ENCODE measurements around the gene PCGF3. TPM values are rescaled to one million over a fixed set of nuclear protein-coding genes. Genes with fewer than 3 reads are reported as not detected.
"Not testable (repeated sequence)": the region's sequence is repeated elsewhere in the genome, so short reads cannot be mapped to it uniquely, and the experiment has no call there.

Gene PCGF3
- total and polyA plus RNA-seq, 9 of the 15 experiments (the other 6 are each of a cell fraction or from before 2014, with no cell fraction given), result 2.6 to 46.1 (median 20.3) TPM

DNA sequence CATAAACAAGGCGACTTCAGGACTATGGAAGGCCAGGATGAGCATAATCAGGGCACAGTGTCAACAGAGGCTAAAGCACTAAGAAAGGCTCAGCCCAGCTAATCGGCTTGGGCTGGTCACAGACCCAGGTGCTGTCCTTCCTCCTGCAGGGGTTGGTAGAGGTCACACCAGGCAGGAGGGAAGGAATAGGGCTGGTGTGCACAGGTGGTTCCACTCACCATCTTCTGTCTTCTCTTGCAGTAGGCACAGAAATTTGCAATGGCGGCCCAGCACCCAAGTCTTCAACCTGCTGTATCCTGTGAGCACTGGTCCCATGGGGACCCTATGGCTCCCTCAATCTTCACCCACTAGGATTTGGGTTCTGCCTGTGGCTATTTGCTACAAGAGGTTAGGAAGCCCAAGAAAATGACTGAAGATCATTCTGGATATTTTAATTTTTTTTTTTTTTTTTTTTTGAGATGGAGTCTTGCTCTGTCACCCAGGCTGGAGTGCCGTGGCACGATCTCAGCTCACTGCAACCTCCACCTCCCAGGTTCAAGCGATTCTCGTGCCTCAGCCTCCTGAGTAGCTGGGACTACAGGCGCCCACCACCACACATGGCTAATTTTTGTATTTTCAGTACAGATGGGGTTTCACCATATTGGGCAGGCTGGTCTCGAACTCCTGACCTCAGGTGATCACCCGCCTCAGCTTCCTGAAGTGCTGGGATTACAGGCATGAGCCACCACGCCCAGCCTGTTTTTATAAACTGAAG is 35.6 kb upstream of the PCGF3 start:
- H3K9me1 ChIP-seq (ENCODE audit: control insufficient read depth, insufficient read depth, low read length); H2AFZ ChIP-seq (ENCODE audit: low read depth, low read length); H3K4me3 ChIP-seq; H3K27ac ChIP-seq (ENCODE audit: extremely low read depth, low read depth, low read length); H3K9me3 ChIP-seq (replicated peaks; ENCODE audit: control insufficient read depth, insufficient read depth, low read depth, low read length); intact Hi-C loops (cut with micrococcal nuclease); H3K4me2 ChIP-seq (ENCODE audit: insufficient read depth, low read length); POLR2A ChIA-PET; ATAC-seq; H4K20me1 ChIP-seq (replicated peaks; ENCODE audit: control insufficient read depth, insufficient read depth, low read length); CTCF ChIA-PET (ENCODE audit: low intra/inter-chr PET ratio); in situ Hi-C loops (cut with MboI); FAIRE-seq; DNase-seq (ENCODE audit: extremely low read depth in 1 of 4, low spot score in 3 of 4); BruUV-seq (replicated peaks); H3K9ac ChIP-seq (ENCODE audit: insufficient read depth in 1 of 2, low read depth in 2 of 2, low read length in 2 of 2): not testable (repeated sequence)
- Histone ChIP-seq H3K4me1 (replicated peaks in 1 of 2; ENCODE audit: control insufficient read depth in 2 of 2, insufficient read depth in 2 of 2, low read length in 2 of 2) (peaks cover 4 to 35% of the 10 kb centered on the region in 2 experiments; a peak in 4 of 5 replicates), H3K27me3 (ENCODE audit: control insufficient read depth in 2 of 2, insufficient read depth in 2 of 2, low read length in 2 of 2) (peaks cover 6 to 17% of the 10 kb centered on the region in 2 experiments; a peak in 3 of 5 replicates), H3K79me2 (ENCODE audit: control insufficient read depth, insufficient read depth, low read length) (peaks cover 18% of the 10 kb centered on the region), H3K36me3 (ENCODE audit: control insufficient read depth, insufficient read depth, low read length) (peaks cover 32% of the 10 kb centered on the region)
- TF ChIP-seq SUPT5H (IDR thresholded peaks at IDR 0.05), result peak; percentile 51; the same call in 1 of the 2 replicates
- peak; percentile 59; the same call in 1 of the 2 replicates for TF ChIP-seq POLR2A (conservative IDR thresholded peaks at IDR 0.05)
- TF ChIP-seq KDM5B (IDR thresholded peaks at IDR 0.05; ENCODE audit: insufficient replicate concordance, low read depth, low read length), result peak; percentile 54
- 80% methylated on average over 8 of the region's 11 CpGs for WGBS (ENCODE audit: insufficient coverage, low coverage, missing lambda C conversion rate)

DNA sequence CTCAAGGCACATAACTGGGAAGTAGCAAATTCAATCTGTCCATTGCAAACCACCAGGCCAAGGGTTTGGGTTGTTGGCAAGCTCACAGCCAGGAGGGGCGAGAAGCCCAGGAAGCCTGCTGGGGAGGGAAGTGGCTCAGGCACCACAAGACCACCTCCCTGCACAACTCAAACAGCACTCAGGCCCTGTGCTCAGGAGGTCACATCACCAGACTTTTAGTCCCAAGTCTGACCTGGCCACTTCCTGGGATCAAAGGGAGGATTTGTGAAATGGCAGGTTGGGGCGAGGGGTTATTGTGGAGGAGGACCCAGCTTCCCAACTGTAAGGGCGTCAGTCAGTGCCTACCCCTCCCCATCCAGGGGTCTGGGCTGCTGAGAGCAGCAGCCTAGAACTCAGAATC is 33.9 kb upstream of the PCGF3 start:
- H3K27me3 ChIP-seq (ENCODE audit: control insufficient read depth in 2 of 2, insufficient read depth in 2 of 2, low read length in 2 of 2), result peaks cover 0 to under 1% of the 10 kb centered on the region in 2 experiments; a peak in 1 of 5 replicates
- intact Hi-C loops (cut with micrococcal nuclease) (no loop called here), in situ Hi-C loops (cut with MboI) (no loop called here)
- H3K4me2 ChIP-seq (ENCODE audit: insufficient read depth, low read length), result no peak overlapping the region
- H2AFZ ChIP-seq (ENCODE audit: low read depth, low read length), result no peak overlapping the region
- peaks cover 32% of the 10 kb centered on the region for H3K36me3 ChIP-seq (ENCODE audit: control insufficient read depth, insufficient read depth, low read length)
- peaks cover 22% of the 10 kb centered on the region for H3K79me2 ChIP-seq (ENCODE audit: control insufficient read depth, insufficient read depth, low read length)
- WGBS (ENCODE audit: insufficient coverage, low coverage, missing lambda C conversion rate), result 93% methylated on average over 3 of the region's 3 CpGs
- peaks cover 9 to 35% of the 10 kb centered on the region in 2 experiments for H3K4me1 ChIP-seq (replicated peaks in 1 of 2; ENCODE audit: control insufficient read depth in 2 of 2, insufficient read depth in 2 of 2, low read length in 2 of 2)
- H4K20me1 ChIP-seq (replicated peaks; ENCODE audit: control insufficient read depth, insufficient read depth, low read length), result peaks cover 5% of the 10 kb centered on the region; the same call in 1 of the 2 replicates
- H3K9me3 ChIP-seq (replicated peaks; ENCODE audit: control insufficient read depth, insufficient read depth, low read depth, low read length), result no peaks in the 10 kb centered on the region
- no peak overlapping the region for H3K9ac ChIP-seq (ENCODE audit: insufficient read depth in 1 of 2, low read depth in 2 of 2, low read length in 2 of 2)
- DNase-seq (ENCODE audit: extremely low read depth in 1 of 4, low spot score in 3 of 4), result no peak
- BruUV-seq (replicated peaks), result no TSS peak
- H3K4me3 ChIP-seq, result no peak overlapping the region
- H3K27ac ChIP-seq (ENCODE audit: extremely low read depth, low read depth, low read length), result no peak overlapping the region
- CTCF ChIA-PET (ENCODE audit: low intra/inter-chr PET ratio), result no interaction called here
- no peak for ATAC-seq
- no peak for FAIRE-seq
- TF ChIP-seq L3MBTL2 (IDR thresholded peaks at IDR 0.05), result no peak
- 0 out of 2 replicates have a peak, but pooled peaks have one; percentile 24 for TF ChIP-seq RBFOX2 (IDR thresholded peaks at IDR 0.05; ENCODE audit: low read depth, low read length)
- POLR2A ChIA-PET, result interaction anchor here (0.7 kb wide), 1 partner anchor 12 kb away, joined by 3 read pairs; no protein-coding TSS in a partner anchor
- H3K9me1 ChIP-seq (ENCODE audit: control insufficient read depth, insufficient read depth, low read length), result no peaks in the 10 kb centered on the region

Measured in K562 (cell line).